ENCODE measurements around the gene AHCTF1.
"Not testable (repeated sequence)": the region's sequence is repeated elsewhere in the genome, so short reads cannot be mapped to it uniquely, and the experiment has no call there.

AHCTF1 gene

DNA sequence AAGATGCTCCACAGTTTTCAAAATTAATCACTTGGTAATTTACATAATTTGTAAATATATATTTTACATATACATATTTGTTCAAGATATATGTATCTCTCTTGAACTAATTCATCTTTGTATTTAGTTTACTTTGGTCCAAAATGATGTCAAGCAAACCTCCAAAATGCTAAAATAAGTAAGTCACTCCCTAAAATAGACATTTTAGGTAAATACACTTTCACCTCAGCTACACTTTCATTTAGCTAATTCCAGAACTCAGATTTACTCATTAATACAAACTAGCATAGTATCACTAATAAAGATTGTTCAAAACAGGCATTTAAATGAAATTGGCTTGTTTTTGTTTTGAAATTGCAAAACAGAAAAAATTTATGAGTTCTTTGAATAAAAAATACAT lies 40.6 kb downstream of the AHCTF1 start:
- Mint-ChIP-seq H3K27me3 (ENCODE audit: low read depth) (no peaks in the 10 kb centered on the region), H3K36me3 (ENCODE audit: low read depth) (peaks cover 55% of the 10 kb centered on the region), H3K4me1 (ENCODE audit: low read depth) (peaks cover 13% of the 10 kb centered on the region), H3K27ac (no peak overlapping the region), H3K9me3 (no peaks in the 10 kb centered on the region), H3K4me3 (no peak overlapping the region)

DNA sequence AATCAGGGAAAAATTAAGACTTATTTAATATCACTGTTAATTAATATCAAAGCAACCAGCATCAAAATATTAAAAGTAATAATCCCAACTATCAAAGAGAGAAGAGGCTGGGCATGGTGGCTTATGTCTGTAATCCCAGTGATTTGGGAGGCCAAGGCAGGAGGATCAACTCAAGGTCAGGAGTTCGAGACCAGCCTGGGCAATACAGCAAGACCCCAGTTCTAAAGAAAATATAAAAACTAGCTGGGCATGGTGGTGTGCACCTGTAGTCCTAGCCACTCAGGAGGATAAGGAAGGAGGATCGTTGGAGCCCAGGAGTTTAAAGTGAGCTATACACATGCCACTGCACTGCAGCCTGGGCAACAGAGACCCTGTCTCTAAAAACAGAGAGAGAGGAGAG lies 43.2 kb downstream of the AHCTF1 start:
- H3K9me3 Mint-ChIP-seq, result no peaks in the 10 kb centered on the region
- H3K4me1 Mint-ChIP-seq (ENCODE audit: low read depth), result peaks cover 8% of the 10 kb centered on the region
- H3K27me3 Mint-ChIP-seq (ENCODE audit: low read depth), result no peaks in the 10 kb centered on the region
- H3K27ac Mint-ChIP-seq, result no peak overlapping the region
- no peak overlapping the region for H3K4me3 Mint-ChIP-seq
- peaks cover 40% of the 10 kb centered on the region for H3K36me3 Mint-ChIP-seq (ENCODE audit: low read depth)

DNA sequence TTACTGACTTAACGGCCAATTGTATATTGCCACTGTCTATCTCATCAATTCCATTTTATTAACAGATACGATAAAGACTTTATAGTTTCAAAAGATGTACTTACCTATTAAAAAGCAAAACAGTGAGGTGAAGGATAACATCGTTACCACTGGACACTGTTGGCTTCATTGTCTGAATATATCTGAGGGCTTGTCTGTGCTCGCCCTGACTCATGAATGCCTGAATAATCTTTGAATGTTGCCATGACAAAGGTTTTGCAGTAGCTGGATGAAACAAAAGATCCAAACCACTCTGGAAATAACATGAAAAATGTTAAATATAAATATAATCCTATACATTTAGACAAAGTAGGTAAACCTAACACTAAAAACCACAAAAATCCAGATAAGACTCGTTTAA lies 46.4 kb downstream of the AHCTF1 start:
- H3K9me3 Mint-ChIP-seq; H3K4me3 Mint-ChIP-seq; H3K4me1 Mint-ChIP-seq (ENCODE audit: low read depth); H3K27ac Mint-ChIP-seq; H3K27me3 Mint-ChIP-seq (ENCODE audit: low read depth): not testable (repeated sequence)
- H3K36me3 Mint-ChIP-seq (ENCODE audit: low read depth), result peaks cover 31% of the 10 kb centered on the region

DNA sequence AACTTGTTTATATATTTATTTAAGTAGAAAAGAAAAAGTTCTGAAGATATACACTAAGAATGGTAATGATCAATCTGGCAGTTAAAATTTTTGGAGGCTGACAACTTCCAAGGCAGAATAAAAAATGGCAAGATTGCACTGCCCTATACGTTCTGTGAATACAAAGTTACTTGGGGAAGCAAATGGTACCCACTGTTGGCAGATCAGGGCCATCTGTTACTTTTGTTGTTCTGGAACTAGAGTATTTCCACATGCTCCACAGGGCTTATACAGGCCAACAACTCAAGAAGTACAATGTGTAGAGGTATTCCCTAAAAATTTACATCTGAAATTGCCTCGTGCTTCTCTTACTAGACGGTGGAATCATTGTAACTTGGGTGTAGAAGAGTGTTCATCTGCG lies 53.2 kb downstream of the AHCTF1 start:
- Mint-ChIP-seq H3K9me3 (no peaks in the 10 kb centered on the region), H3K4me3 (no peak overlapping the region), H3K27me3 (ENCODE audit: low read depth) (no peaks in the 10 kb centered on the region), H3K36me3 (ENCODE audit: low read depth) (peaks cover 31% of the 10 kb centered on the region), H3K27ac (no peak overlapping the region), H3K4me1 (ENCODE audit: low read depth) (peaks cover 15% of the 10 kb centered on the region)

DNA sequence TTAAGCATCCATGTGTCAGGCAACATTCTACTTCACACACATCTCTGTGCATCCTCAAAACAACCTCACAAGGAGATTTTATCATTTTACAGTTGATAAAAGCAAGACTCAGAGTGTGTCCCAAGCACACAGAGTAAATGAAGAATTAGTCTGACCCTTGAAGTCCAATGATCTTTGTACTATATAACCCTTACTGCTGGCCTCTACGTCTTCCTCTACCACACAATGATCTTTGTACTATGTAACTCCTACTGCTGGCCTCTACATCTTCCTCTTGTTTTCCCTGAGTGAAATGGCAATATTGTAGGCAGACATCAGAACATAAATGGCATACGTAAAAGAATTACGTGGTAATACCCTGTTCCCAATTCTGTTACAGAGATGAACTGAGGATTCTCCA lies 55.3 kb downstream of the AHCTF1 start:
- Mint-ChIP-seq H3K27ac (no peak overlapping the region), H3K36me3 (ENCODE audit: low read depth) (peaks cover 32% of the 10 kb centered on the region), H3K4me1 (ENCODE audit: low read depth) (peaks cover 15% of the 10 kb centered on the region), H3K4me3 (no peak overlapping the region), H3K27me3 (ENCODE audit: low read depth) (no peaks in the 10 kb centered on the region), H3K9me3 (no peaks in the 10 kb centered on the region)

DNA sequence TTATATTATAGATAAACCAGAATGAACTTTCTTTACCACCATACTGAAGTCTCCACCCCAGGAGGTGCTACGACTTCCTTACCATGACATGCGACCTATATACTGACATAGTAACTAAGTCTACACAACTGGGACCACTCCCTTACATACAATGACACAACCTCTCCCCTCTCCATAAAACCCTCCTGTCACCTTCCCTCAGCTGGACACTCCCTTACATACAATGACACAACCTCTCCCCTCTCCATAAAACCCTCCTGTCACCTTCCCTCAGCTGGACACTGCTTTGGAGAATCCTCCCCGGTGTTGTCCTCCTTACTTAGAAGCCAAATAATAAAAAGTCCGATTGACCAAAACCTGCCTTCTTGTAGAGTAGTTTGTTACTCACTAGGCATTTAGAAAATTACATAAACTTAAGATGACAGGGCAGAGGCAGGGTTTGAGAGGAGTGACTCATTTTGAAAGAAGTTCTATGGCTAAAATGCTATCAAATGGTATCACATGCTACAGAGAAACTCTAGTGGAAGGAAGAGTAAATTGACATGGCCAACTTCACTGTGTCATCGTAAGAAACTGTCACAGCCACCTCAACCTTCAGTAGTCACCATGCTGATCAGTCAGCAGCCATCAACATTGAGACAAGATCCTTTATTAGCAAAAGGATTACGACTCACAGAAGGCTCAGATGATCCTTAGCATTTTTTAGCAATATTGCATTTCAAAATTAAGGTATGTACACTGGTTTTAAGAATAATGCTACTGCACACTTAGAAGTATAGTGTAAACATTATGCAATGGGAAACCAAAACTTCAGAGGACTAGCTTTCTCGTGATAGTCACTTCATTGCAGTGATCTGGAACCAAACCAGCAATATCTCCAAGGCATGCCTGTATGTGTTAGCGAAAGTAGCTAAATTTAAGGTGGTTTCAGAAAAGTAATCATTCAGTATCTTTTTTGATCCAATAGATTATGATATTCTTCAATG lies 56.4 kb downstream of the AHCTF1 start:
- H3K4me3 Mint-ChIP-seq, result no peak overlapping the region
- H3K27ac Mint-ChIP-seq, result peak overlapping the region; percentile 58
- H3K27me3 Mint-ChIP-seq (ENCODE audit: low read depth), result no peaks in the 10 kb centered on the region
- H3K9me3 Mint-ChIP-seq, result no peaks in the 10 kb centered on the region
- peaks cover 34% of the 10 kb centered on the region for H3K36me3 Mint-ChIP-seq (ENCODE audit: low read depth)
- peaks cover 15% of the 10 kb centered on the region for H3K4me1 Mint-ChIP-seq (ENCODE audit: low read depth)

DNA sequence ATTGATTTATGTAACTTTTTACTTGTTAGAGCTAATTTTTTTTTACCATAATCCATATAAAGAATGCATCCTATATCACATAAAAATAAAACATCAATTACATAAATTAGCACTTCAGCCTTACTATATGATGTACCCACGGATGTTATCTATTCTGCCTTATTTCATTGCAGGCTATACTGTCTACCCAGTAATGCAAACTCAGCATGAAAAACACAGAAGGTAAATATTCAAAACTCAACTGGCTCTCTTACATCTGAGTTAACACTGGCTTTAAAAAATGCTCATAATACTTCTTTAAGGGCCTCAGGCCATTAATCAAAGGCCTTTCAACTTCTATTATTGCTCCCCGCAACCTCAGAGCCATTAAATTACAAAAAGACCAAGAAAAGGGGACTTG lies 65.8 kb downstream of the AHCTF1 start:
- Mint-ChIP-seq H3K27me3 (ENCODE audit: low read depth) (no peaks in the 10 kb centered on the region), H3K4me3 (no peak overlapping the region), H3K27ac (no peak overlapping the region), H3K4me1 (ENCODE audit: low read depth) (no peaks in the 10 kb centered on the region), H3K36me3 (ENCODE audit: low read depth) (peaks cover 34% of the 10 kb centered on the region), H3K9me3 (no peaks in the 10 kb centered on the region)

DNA sequence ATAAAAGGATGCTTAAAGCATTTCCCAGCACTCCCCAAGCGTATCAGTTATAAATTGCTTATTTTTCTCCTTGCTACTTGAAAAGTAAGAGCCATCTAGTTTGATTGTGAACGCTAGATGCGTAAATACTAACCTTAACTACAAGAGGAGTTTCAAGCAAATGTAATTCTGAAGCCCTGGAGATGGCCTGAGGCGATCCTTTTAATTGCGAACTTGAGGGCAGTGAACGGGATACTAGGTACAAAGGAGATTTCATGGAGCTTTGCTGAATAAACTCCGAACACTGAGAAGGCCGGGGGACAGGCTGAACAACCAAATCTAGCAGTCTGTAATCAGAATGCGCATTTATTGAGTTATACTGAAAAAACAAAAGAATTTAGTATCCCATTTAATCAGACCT lies 68.0 kb downstream of the AHCTF1 start:
- not testable (repeated sequence) for H3K27ac Mint-ChIP-seq; H3K27me3 Mint-ChIP-seq (ENCODE audit: low read depth); H3K4me1 Mint-ChIP-seq (ENCODE audit: low read depth); H3K4me3 Mint-ChIP-seq; H3K9me3 Mint-ChIP-seq
- H3K36me3 Mint-ChIP-seq (ENCODE audit: low read depth), result peaks cover 23% of the 10 kb centered on the region

DNA sequence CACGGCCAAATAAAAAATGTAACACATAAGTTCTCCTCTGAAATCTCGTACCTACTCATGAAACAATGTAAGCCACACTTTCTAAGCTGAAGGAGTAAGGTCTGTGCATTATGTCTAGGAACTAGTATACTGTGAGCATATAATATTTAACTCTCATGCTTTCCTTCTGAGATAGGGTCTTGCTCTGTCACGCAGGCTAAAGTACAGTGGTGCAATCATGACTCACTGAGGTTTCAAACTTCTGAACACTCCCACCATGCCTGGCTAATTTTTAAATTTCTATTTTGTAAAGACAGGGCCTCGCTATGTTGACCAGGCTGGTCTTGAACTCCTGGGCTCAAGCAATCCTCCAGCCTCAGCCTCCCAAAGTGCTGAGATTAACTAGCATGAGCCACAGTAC lies 71.3 kb downstream of the AHCTF1 start:
- no peaks in the 10 kb centered on the region for H3K9me3 Mint-ChIP-seq
- no peaks in the 10 kb centered on the region for H3K4me1 Mint-ChIP-seq (ENCODE audit: low read depth)
- no peak overlapping the region for H3K27ac Mint-ChIP-seq
- peaks cover 29% of the 10 kb centered on the region for H3K36me3 Mint-ChIP-seq (ENCODE audit: low read depth)
- no peaks in the 10 kb centered on the region for H3K27me3 Mint-ChIP-seq (ENCODE audit: low read depth)
- H3K4me3 Mint-ChIP-seq, result no peak overlapping the region

DNA sequence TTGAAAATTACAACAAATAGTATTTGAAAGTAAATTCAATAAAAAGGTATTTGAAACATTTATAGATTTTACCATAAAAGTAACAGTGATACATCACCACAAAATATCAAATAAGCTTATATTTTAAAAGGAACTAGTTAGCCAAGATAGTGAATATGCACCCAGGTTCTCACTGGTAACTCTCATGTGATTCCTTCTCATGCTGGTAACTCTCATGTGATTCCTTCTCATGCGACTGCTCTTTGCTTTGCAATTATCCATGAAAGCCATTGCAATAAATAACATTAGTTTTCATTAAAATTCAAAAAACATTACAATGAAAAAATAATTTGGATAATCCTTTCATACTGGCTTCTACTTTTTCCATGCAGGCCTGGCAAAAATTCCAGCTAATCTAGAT lies 75.4 kb downstream of the AHCTF1 start:
- Mint-ChIP-seq H3K4me1 (ENCODE audit: low read depth) (no peaks in the 10 kb centered on the region), H3K36me3 (ENCODE audit: low read depth) (peaks cover 39% of the 10 kb centered on the region), H3K9me3 (no peaks in the 10 kb centered on the region), H3K27ac (no peak overlapping the region), H3K27me3 (ENCODE audit: low read depth) (no peaks in the 10 kb centered on the region), H3K4me3 (no peak overlapping the region)

DNA sequence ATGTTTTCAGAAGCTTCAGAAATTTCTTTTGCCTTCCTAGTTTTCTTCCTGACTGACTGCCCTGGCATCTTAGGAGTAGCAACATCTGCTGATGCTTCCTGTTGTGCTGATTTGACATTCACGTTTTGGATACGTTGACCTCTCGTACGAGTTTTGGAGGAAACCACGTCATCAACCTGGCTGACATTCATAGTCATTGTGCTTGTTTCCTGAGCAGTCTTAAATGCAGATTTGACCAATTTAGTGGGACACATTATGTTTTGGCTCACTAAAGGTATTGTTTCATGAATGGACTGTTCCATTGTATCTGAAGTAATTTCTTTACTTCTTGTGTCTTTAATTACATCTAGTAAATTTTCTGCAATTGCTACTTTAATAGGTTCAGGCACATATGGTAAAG lies 81.1 kb downstream of the AHCTF1 start:
- H3K36me3 Mint-ChIP-seq (ENCODE audit: low read depth), result peaks cover 45% of the 10 kb centered on the region
- H3K4me3 Mint-ChIP-seq; H3K27me3 Mint-ChIP-seq (ENCODE audit: low read depth); H3K9me3 Mint-ChIP-seq; H3K4me1 Mint-ChIP-seq (ENCODE audit: low read depth); H3K27ac Mint-ChIP-seq: not testable (repeated sequence)

DNA sequence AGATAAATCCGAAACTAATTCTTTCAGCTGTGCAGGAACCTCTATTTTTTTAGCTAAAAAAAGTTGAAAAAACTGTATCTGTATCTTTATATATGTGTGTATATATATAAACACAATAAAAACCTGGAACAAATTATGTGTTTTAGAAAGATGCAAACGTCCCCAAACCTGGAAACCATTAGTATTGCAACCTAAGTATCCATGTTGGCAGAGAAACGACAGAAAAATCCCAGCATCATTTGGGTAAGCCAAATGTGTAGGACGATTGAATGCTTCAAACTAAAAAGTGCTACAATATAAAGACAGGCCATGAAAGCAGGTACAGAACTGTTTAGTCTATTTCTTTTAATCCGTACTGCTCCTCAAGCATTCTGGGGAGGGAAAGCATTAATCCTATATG lies 87.9 kb downstream of the AHCTF1 start:
- H3K4me3 Mint-ChIP-seq, result no peak overlapping the region
- H3K27ac Mint-ChIP-seq, result no peak overlapping the region
- peaks cover 21% of the 10 kb centered on the region for H3K36me3 Mint-ChIP-seq (ENCODE audit: low read depth)
- peaks cover 1% of the 10 kb centered on the region for H3K4me1 Mint-ChIP-seq (ENCODE audit: low read depth)
- H3K27me3 Mint-ChIP-seq (ENCODE audit: low read depth), result no peaks in the 10 kb centered on the region
- no peaks in the 10 kb centered on the region for H3K9me3 Mint-ChIP-seq

DNA sequence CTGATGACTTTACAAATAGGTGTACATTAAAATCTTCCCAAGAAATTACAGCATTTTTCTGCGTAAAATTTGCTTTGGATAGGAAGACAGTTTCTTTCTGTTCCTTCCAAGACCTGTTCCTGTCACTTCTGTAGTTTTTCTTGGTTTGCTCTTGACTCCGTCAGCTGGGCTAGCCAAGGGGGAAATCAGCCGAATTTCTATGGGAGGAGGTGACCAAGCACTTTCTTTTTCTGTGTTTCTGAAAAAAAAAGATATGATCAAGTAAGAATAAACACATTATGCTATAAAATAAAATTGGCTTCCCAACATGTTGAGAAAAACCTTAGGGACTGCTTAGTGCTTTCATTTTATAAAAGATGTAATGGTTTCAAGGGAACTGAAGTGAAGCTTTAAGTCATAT lies 91.0 kb downstream of the AHCTF1 start:
- not testable (repeated sequence) for H3K27ac Mint-ChIP-seq; H3K27me3 Mint-ChIP-seq (ENCODE audit: low read depth); H3K9me3 Mint-ChIP-seq; H3K4me1 Mint-ChIP-seq (ENCODE audit: low read depth); H3K4me3 Mint-ChIP-seq
- H3K36me3 Mint-ChIP-seq (ENCODE audit: low read depth), result peaks cover 14% of the 10 kb centered on the region

DNA sequence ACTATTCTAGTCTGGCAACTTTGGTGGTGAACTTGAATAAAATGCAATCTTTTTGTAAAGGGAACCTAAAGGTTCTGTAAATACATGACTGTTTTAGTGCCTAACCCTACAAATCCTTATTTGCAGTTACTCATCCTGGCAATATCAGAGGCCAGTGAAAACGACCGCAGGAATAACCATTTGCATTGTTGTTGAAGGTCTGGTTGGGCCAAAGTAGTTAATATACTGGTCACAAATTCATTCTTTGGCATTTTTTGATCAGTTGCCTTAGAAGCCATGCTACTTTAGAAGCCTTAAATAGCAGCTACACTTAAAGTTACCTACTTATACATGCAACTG lies 93.7 kb downstream of the AHCTF1 start:
- no peak overlapping the region for H3K27ac Mint-ChIP-seq

DNA sequence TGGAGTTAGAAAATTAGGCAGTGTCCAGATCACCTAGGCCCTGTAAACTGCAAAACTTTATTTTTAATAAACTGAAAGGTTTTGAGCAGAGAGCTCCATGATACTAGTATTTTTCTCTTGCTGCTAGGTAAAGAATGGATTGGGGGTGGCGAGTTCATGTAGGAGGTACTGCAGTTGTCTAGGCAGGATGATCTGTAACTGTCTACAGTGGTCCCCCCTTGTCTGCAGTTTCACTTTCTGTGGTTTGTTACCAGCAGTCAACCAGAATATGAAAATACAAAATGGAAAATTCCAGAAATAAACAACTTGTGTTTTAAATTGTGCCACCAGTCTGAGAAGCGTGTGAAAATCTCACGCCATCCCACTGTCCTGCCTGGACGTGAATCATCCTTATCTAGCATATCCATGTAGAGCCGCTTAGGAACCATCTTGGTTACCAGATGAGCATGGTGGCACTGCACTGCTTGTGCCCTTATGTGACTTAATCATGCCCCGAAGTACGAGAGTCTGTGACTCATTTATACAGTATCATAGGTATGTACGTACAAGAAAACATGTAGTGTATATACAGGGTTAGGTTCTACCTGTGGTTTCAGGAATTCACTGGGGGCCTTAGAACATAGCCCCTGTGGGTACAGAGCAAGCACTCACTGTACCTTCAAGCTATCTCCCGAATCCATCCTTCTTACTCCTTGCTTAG lies 94.2 kb downstream of the AHCTF1 start:
- Mint-ChIP-seq H3K36me3 (ENCODE audit: low read depth) (peaks cover 6% of the 10 kb centered on the region), H3K4me1 (ENCODE audit: low read depth) (no peaks in the 10 kb centered on the region), H3K27me3 (ENCODE audit: low read depth) (no peaks in the 10 kb centered on the region), H3K27ac (no peak overlapping the region), H3K4me3 (no peak overlapping the region), H3K9me3 (no peaks in the 10 kb centered on the region)

More for the DNA sequence above, 93.7 kb downstream of the AHCTF1 start:
- no peak overlapping the region for H3K4me3 Mint-ChIP-seq
- H3K27me3 Mint-ChIP-seq (ENCODE audit: low read depth), result no peaks in the 10 kb centered on the region
- H3K4me1 Mint-ChIP-seq (ENCODE audit: low read depth), result no peaks in the 10 kb centered on the region
- peaks cover 9% of the 10 kb centered on the region for H3K36me3 Mint-ChIP-seq (ENCODE audit: low read depth)
- H3K9me3 Mint-ChIP-seq, result no peaks in the 10 kb centered on the region
